ENCODE results near the gene NELL2. TPM values are rescaled to one million over a fixed set of nuclear protein-coding genes. Genes with fewer than 3 reads are reported as not detected.

The NELL2 gene
- total and polyA plus RNA-seq, 4 donors = 0.09 to 0.42 (median 0.17) TPM; not detected in 1

DNA sequence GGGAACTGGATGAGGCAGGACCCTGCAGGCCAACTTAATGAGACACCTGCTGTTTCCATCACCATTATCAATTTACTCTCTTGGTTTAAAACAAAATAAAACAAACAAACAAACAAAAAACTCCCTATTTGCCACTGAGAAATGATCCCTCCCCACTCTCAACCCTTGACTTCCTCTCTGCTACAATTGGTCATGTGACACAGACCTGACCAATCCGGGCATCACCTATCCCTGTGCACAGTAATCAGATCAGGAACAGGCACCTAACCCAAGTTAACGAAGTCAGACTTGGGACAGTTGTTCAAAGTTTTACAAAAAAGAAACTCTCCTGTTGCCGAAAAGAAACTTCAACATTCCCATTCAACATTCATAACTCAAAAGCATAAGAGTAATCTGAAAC, 58.4 kb downstream of the NELL2 start:
- no peaks in the 10 kb centered on the region for H3K27me3 ChIP-seq (ENCODE audit: control insufficient read depth in 4 of 4, insufficient read depth in 4 of 4, low read length in 3 of 4)
- WGBS = 87% methylated on average over 3 of the region's 3 CpGs
- H3K9me3 ChIP-seq (ENCODE audit: control insufficient read depth in 4 of 4, low read length in 3 of 4) = no peaks in the 10 kb centered on the region
- H3K4me3 ChIP-seq (ENCODE audit: low read depth in 1 of 3, low read length in 3 of 3) = no peak overlapping the region
- DNase-seq (ENCODE audit: low spot score) = no peak
- no peaks in the 10 kb centered on the region for H3K36me3 ChIP-seq (ENCODE audit: control insufficient read depth in 4 of 4, insufficient read depth in 3 of 4, low read depth in 1 of 4, low read length in 3 of 4)
- TF ChIP-seq, protein P1, sequence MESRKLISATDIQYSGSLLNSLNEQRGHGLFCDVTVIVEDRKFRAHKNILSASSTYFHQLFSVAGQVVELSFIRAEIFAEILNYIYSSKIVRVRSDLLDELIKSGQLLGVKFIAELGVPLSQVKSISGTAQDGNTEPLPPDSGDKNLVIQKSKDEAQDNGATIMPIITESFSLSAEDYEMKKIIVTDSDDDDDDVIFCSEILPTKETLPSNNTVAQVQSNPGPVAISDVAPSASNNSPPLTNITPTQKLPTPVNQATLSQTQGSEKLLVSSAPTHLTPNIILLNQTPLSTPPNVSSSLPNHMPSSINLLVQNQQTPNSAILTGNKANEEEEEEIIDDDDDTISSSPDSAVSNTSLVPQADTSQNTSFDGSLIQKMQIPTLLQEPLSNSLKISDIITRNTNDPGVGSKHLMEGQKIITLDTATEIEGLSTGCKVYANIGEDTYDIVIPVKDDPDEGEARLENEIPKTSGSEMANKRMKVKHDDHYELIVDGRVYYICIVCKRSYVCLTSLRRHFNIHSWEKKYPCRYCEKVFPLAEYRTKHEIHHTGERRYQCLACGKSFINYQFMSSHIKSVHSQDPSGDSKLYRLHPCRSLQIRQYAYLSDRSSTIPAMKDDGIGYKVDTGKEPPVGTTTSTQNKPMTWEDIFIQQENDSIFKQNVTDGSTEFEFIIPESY (IDR thresholded peaks at IDR 0.05) = no peak
- no peak for TF ChIP-seq HNF4A (conservative IDR thresholded peaks at IDR 0.05)
- TF ChIP-seq, protein P2, sequence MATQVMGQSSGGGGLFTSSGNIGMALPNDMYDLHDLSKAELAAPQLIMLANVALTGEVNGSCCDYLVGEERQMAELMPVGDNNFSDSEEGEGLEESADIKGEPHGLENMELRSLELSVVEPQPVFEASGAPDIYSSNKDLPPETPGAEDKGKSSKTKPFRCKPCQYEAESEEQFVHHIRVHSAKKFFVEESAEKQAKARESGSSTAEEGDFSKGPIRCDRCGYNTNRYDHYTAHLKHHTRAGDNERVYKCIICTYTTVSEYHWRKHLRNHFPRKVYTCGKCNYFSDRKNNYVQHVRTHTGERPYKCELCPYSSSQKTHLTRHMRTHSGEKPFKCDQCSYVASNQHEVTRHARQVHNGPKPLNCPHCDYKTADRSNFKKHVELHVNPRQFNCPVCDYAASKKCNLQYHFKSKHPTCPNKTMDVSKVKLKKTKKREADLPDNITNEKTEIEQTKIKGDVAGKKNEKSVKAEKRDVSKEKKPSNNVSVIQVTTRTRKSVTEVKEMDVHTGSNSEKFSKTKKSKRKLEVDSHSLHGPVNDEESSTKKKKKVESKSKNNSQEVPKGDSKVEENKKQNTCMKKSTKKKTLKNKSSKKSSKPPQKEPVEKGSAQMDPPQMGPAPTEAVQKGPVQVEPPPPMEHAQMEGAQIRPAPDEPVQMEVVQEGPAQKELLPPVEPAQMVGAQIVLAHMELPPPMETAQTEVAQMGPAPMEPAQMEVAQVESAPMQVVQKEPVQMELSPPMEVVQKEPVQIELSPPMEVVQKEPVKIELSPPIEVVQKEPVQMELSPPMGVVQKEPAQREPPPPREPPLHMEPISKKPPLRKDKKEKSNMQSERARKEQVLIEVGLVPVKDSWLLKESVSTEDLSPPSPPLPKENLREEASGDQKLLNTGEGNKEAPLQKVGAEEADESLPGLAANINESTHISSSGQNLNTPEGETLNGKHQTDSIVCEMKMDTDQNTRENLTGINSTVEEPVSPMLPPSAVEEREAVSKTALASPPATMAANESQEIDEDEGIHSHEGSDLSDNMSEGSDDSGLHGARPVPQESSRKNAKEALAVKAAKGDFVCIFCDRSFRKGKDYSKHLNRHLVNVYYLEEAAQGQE (IDR thresholded peaks at IDR 0.05) = no peak
- no peak overlapping the region for H3K27ac ChIP-seq (ENCODE audit: low read depth in 1 of 2, low read length in 2 of 2)
- no peaks in the 10 kb centered on the region for H3K4me1 ChIP-seq (ENCODE audit: control insufficient read depth in 4 of 4, insufficient read depth in 4 of 4, low read length in 3 of 4)
- no peak overlapping the region for H3K9ac ChIP-seq (ENCODE audit: low read depth in 1 of 2, low read length in 2 of 2)

DNA sequence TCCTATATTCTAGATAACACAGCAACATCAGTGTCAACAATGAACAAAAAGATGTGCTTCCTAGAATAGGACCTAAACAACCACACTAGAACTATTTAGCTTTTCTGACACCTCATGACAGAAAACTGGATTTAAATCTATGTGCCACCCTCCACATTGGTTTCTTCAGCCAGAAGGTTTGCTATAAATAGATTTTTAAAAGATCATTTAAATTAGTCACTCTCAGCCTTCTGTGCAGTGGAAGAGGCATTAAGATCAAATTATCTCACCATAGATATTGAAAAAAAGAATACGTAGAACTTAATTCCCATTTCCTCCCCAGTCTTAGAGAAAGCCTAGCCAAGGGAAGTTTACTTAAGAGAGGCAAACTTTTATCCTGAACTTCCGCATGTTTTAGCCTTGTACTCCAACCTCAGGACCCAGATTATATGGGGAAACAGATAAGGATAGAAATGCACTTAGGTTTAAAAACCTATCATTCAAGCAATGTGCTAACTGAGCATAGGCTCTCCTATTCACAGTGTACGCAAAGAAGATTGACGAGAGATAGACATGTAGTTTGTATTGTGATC, 59.6 kb downstream of the NELL2 start:
- no peak overlapping the region for H3K27ac ChIP-seq (ENCODE audit: low read depth in 1 of 2, low read length in 2 of 2)
- H3K4me3 ChIP-seq (ENCODE audit: low read depth in 1 of 3, low read length in 3 of 3) = no peak overlapping the region
- WGBS = 42% methylated on average over 4 of the region's 4 CpGs
- no peak overlapping the region for H3K9ac ChIP-seq (ENCODE audit: low read depth in 1 of 2, low read length in 2 of 2)
- H3K36me3 ChIP-seq (ENCODE audit: control insufficient read depth in 4 of 4, insufficient read depth in 3 of 4, low read depth in 1 of 4, low read length in 3 of 4) = no peaks in the 10 kb centered on the region
- no peaks in the 10 kb centered on the region for H3K4me1 ChIP-seq (ENCODE audit: control insufficient read depth in 4 of 4, insufficient read depth in 4 of 4, low read length in 3 of 4)
- no peak for DNase-seq (ENCODE audit: low spot score)
- no peak for TF ChIP-seq SP1 (IDR thresholded peaks at IDR 0.05)
- TF ChIP-seq EGR1 (IDR thresholded peaks at IDR 0.05; ENCODE audit: low read depth in 2 of 2) = no peak
- TF ChIP-seq TAF1 (conservative IDR thresholded peaks at IDR 0.05) = no peak
- TF ChIP-seq RAD21 (IDR thresholded peaks at IDR 0.05) = no peak
- TF ChIP-seq FOXA2 (IDR thresholded peaks at IDR 0.05) = no peak
- TF ChIP-seq, protein P1 (IDR thresholded peaks at IDR 0.05) = no peak
- no peak for TF ChIP-seq RXRA (IDR thresholded peaks at IDR 0.05)
- TF ChIP-seq, protein P2 (IDR thresholded peaks at IDR 0.05) = no peak
- TF ChIP-seq, protein P3, sequence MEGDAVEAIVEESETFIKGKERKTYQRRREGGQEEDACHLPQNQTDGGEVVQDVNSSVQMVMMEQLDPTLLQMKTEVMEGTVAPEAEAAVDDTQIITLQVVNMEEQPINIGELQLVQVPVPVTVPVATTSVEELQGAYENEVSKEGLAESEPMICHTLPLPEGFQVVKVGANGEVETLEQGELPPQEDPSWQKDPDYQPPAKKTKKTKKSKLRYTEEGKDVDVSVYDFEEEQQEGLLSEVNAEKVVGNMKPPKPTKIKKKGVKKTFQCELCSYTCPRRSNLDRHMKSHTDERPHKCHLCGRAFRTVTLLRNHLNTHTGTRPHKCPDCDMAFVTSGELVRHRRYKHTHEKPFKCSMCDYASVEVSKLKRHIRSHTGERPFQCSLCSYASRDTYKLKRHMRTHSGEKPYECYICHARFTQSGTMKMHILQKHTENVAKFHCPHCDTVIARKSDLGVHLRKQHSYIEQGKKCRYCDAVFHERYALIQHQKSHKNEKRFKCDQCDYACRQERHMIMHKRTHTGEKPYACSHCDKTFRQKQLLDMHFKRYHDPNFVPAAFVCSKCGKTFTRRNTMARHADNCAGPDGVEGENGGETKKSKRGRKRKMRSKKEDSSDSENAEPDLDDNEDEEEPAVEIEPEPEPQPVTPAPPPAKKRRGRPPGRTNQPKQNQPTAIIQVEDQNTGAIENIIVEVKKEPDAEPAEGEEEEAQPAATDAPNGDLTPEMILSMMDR (IDR thresholded peaks at IDR 0.05; ENCODE audit: low read depth, low read length, missing input control) = no peak
- TF ChIP-seq, protein P4, sequence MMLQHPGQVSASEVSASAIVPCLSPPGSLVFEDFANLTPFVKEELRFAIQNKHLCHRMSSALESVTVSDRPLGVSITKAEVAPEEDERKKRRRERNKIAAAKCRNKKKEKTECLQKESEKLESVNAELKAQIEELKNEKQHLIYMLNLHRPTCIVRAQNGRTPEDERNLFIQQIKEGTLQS (IDR thresholded peaks at IDR 0.05) = no peak
- no peak for TF ChIP-seq GABPA (IDR thresholded peaks at IDR 0.05 in 1 of 2, conservative IDR thresholded peaks at IDR 0.05 in 1 of 2)
- no peak for TF ChIP-seq FOXA1 (IDR thresholded peaks at IDR 0.05)
- no peaks in the 10 kb centered on the region for H3K27me3 ChIP-seq (ENCODE audit: control insufficient read depth in 4 of 4, insufficient read depth in 4 of 4, low read length in 3 of 4)
- no peaks in the 10 kb centered on the region for H3K9me3 ChIP-seq (ENCODE audit: control insufficient read depth in 4 of 4, low read length in 3 of 4)

All from liver (tissue), 9 donors.